Hepatocyte (in vitro differentiated cells): ENCODE measurements around the gene RAB4A. TPM values are rescaled to one million over a fixed set of nuclear protein-coding genes. Genes with fewer than 3 reads are reported as not detected.

Experiments
- DNase-seq: peaks from one replicate; pipeline ENCODE4 v3.0.0-alpha.2; 2016; ENCODE audit warnings: low spot score
- H2AFZ ChIP-seq: fragments of 200-600 bp; sonication (generic); 2 replicates; pipeline ENCODE4 v1.6.0; 2016; ENCODE audit warnings: antibody characterized with exemption, mild to moderate bottlenecking
- H3K27ac ChIP-seq: fragments of 200-600 bp; sonication (generic); 2 replicates; pipeline ENCODE4 v1.5.1; 2016; ENCODE audit warnings: mild to moderate bottlenecking
- H3K27me3 ChIP-seq: fragments of 200-600 bp; sonication (generic); 2 replicates; pipeline ENCODE4 v1.6.1; 2016
- H3K36me3 ChIP-seq: fragments of 200-600 bp; sonication (generic); replicated peaks from 2 replicates; pipeline ENCODE4 v1.5.1; 2016; ENCODE audit warnings: low read depth; ENCODE audit not compliant: insufficient read depth
- H3K4me1 ChIP-seq: fragments of 200-600 bp; sonication (generic); 2 replicates; pipeline ENCODE4 v1.5.1; 2016; ENCODE audit warnings: mild to moderate bottlenecking, moderate library complexity; ENCODE audit not compliant: insufficient read depth
- H3K4me2 ChIP-seq: fragments of 200-600 bp; sonication (generic); 2 replicates; pipeline ENCODE4 v1.6.0; 2016
- H3K4me3 ChIP-seq: fragments of 200-600 bp; sonication (generic); 2 replicates; pipeline ENCODE4 v1.5.1; 2016; ENCODE audit warnings: mild to moderate bottlenecking
- H3K79me2 ChIP-seq: fragments of 200-600 bp; sonication (generic); 2 replicates; pipeline ENCODE4 v1.6.0; 2017; ENCODE audit warnings: mild to moderate bottlenecking
- H3K9me2 ChIP-seq: fragments of 200-600 bp; sonication (generic); replicated peaks from 2 replicates; pipeline ENCODE4 v1.6.0; 2017; ENCODE audit warnings: mild to moderate bottlenecking; ENCODE audit not compliant: insufficient read depth
- H3K9me3 ChIP-seq: fragments of 200-600 bp; sonication (generic); 2 replicates; pipeline ENCODE4 v1.5.1; 2016; ENCODE audit warnings: low read depth, mild to moderate bottlenecking
- H4K20me1 ChIP-seq: fragments of 200-600 bp; sonication (generic); 2 replicates; pipeline ENCODE4 v1.6.0; 2016; ENCODE audit warnings: mild to moderate bottlenecking; ENCODE audit not compliant: insufficient read depth, poor library complexity, severe bottlenecking
- CTCF ChIP-seq: fragments of 200-600 bp; sonication (generic); IDR thresholded peaks from 2 replicates; pipeline ENCODE4 v1.5.1; 2016; ENCODE audit warnings: antibody characterized with exemption, mild to moderate bottlenecking; ENCODE audit not compliant: poor library complexity
- EZH2 ChIP-seq: fragments of 200-600 bp; sonication (generic); IDR thresholded peaks from 2 replicates; pipeline ENCODE4 v1.6.1; 2016; ENCODE audit warnings: antibody characterized with exemption, mild to moderate bottlenecking, borderline replicate concordance
- EZH2phosphoT487 ChIP-seq: fragments of 200-600 bp; sonication (generic); IDR thresholded peaks from one replicate; pipeline ENCODE4 v1.6.1; 2018; ENCODE audit warnings: antibody characterized with exemption, mild to moderate bottlenecking, low read depth, moderate library complexity; ENCODE audit not compliant: unreplicated experiment, severe bottlenecking
- WGBS: methylation state at CpG from one replicate; pipeline ENCODE4 v1.1.6; 2016; ENCODE audit warnings: low lambda C conversion rate; ENCODE audit errors: missing lambda C conversion rate; 5-methylcytosine and 5-hydroxymethylcytosine counted together
- polyA plus RNA-seq: library from polyadenylated mRNA; unstranded; fragments of >200 nt; fragmentation: Nextera tagmentation; extraction: Ambion mirVana; gene quantifications from 2 replicates; pipeline ENCODE4 v1.2.1, GENCODE V29; 2016
- total RNA-seq: library from RNA; depleted of rRNA; stranded (reverse); fragments of >200 nt; gene quantifications from 2 replicates; pipeline ENCODE4 v1.2.3, GENCODE V29; 2014

The RAB4A gene
- total and polyA plus RNA-seq, 2 experiments from 2014 or later: 47.7 to 54.3 TPM

DNA sequence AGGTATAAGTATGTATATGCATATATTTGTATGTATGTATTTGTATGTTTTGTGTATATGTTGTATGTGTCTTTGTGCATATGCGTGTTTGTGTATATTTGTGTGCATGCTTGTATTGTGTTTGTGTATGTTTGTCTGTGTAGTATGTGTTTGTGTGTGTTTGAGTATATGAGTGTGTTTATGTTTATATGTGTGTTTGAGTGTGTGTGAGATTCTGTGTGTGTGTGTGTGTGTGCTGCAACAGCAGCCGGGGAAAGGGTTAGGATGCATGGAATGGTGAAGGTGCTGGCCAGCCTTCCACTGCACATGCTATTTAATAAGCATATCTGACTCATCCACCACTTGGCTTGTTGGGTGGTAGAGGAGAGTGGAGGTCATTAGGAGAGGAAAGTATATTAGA, 46.6 kb upstream of the RAB4A start:
- Histone ChIP-seq H4K20me1 (no peaks in the 10 kb centered on the region), H3K36me3 (no peaks in the 10 kb centered on the region), H3K9me3 (no peaks in the 10 kb centered on the region), H3K27ac (peak overlapping the region; percentile 92), H3K4me1 (peaks cover 55% of the 10 kb centered on the region), H3K79me2 (no peaks in the 10 kb centered on the region), H3K27me3 (no peaks in the 10 kb centered on the region), H3K4me2 (no peak overlapping the region), H3K9me2 (no peaks in the 10 kb centered on the region), H2AFZ (no peak overlapping the region), H3K4me3 (no peak overlapping the region)
- no peak for TF ChIP-seq EZH2
- DNase-seq: peak; percentile 43
- WGBS: 79% methylated on average over 2 of the region's 2 CpGs

DNA sequence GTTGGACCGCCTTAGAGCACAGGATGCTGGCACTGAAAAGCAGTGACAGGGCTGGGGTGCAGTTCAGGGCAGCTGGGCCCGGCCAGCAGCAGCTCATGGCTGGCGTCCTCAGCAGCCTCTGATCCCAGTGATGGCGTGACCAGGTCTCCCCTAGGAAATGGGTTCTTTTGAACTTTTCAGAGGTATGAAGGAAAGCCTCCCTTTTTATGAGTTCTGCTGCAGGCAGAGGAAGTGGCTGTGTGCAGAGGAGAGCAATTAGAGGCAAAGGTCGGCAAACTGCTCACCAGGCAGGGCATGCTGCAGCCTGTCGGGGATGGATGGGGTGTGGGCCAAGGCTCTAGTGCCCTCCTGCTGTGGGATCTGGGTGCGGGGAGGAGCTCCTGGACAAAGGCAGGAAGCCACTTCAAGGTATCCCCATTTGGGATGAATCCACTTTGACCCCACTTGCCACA, 45.6 kb upstream of the RAB4A start:
- no peaks in the 10 kb centered on the region for H3K36me3 ChIP-seq

GRCh38 chr1:229226796-229227195, 44.1 kb upstream of the RAB4A start:
- H4K20me1 ChIP-seq: no peaks in the 10 kb centered on the region
- DNase-seq: no peak
- no peak overlapping the region for H3K4me2 ChIP-seq
- no peak overlapping the region for H3K27ac ChIP-seq
- no peaks in the 10 kb centered on the region for H3K36me3 ChIP-seq
- 90% methylated on average over 4 of the region's 4 CpGs for WGBS
- H3K79me2 ChIP-seq: no peaks in the 10 kb centered on the region
- no peak for TF ChIP-seq EZH2phosphoT487
- no peak for TF ChIP-seq CTCF
- no peak for TF ChIP-seq EZH2
- H3K4me1 ChIP-seq: peaks cover 67% of the 10 kb centered on the region
- no peak overlapping the region for H2AFZ ChIP-seq
- no peaks in the 10 kb centered on the region for H3K27me3 ChIP-seq
- no peak overlapping the region for H3K4me3 ChIP-seq
- no peaks in the 10 kb centered on the region for H3K9me2 ChIP-seq
- H3K9me3 ChIP-seq: no peaks in the 10 kb centered on the region

More for the DNA sequence above, 45.6 kb upstream of the RAB4A start:
- 62% methylated on average over 7 of the region's 7 CpGs for WGBS
- Histone ChIP-seq H3K9me3 (no peaks in the 10 kb centered on the region), H4K20me1 (no peaks in the 10 kb centered on the region), H3K79me2 (no peaks in the 10 kb centered on the region), H3K4me3 (no peak overlapping the region), H3K9me2 (no peaks in the 10 kb centered on the region), H3K27ac (peak overlapping the region; percentile 68), H3K27me3 (no peaks in the 10 kb centered on the region), H3K4me1 (peaks cover 66% of the 10 kb centered on the region), H3K4me2 (no peak overlapping the region), H2AFZ (no peak overlapping the region)
- peak; percentile 70 for DNase-seq
- no peak for TF ChIP-seq EZH2
- peak; percentile 8 for TF ChIP-seq CTCF
- no peak for TF ChIP-seq EZH2phosphoT487

DNA sequence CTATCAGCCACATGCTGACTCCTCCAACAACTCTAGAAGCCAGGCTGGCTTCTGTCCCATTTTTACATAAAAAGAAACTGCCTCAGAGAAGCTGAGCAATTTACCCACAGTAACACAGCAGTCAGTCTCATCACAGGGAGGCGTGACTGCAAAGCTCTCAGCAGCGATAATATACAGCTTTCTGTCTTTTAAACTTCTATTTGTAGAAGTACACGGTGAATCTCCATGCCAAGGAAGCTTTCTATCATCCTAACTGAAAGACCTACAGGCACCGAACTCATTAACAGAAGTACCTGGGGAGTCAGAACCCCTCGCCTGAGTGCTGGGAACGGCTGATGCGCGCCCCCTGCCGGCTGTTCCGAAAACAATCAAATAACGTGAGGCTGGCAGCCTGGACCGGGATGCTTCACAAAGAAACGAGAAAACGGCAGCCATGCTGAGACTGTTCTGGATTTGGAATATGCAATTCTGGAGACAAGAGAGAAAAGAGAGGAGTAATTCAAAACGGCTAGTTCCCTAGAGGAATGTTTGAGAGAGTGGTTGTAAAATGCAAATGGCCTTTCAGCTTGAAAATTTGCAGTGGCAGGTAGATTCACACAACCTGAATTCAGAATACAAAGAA, 43.5 kb upstream of the RAB4A start:
- Histone ChIP-seq H3K27ac (no peak overlapping the region), H4K20me1 (no peaks in the 10 kb centered on the region), H3K4me1 (peaks cover 62% of the 10 kb centered on the region), H3K27me3 (no peaks in the 10 kb centered on the region), H3K9me3 (no peaks in the 10 kb centered on the region), H3K4me3 (no peak overlapping the region), H3K9me2 (no peaks in the 10 kb centered on the region), H3K4me2 (no peak overlapping the region), H3K79me2 (no peaks in the 10 kb centered on the region), H2AFZ (peak overlapping the region; percentile 10), H3K36me3 (no peaks in the 10 kb centered on the region)
- no peak for TF ChIP-seq EZH2phosphoT487
- no peak for TF ChIP-seq EZH2
- peak; percentile 96 for TF ChIP-seq CTCF
- WGBS: 11% methylated on average over 15 of the region's 15 CpGs
- DNase-seq: peak; percentile 93
